EH (cell line): ENCODE results near the gene MGAT4C.
"Not testable (repeated sequence)": the region's sequence is repeated elsewhere in the genome, so short reads cannot be mapped to it uniquely, and the experiment has no call there.

Source experiments
- DNase-seq: peaks from one replicate; pipeline ENCODE4 v3.0.0-alpha.2; 2015; ENCODE audit warnings: low read depth

Gene MGAT4C

DNA sequence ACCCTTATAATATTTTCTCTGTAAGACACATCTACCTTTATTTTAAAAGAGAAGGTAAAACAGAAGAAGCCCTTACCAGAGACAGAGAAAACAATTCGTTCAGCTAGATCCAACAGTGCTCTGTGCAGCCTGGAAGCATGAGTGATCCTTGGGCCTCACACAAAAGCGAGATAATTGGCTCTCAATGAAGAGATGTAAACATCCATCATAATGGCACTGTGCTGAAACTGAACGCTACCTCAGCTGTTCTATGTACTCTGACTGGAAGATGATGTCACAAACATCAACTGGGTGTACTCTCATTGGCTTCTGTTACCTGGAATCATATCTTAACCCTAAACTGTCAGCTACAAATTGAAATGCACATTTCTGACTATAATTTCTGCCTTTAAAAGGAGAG lies at the start of gene MGAT4C:
Gene MGAT4C (minus strand): TSS at position 229 of the 400 bp plus-strand sequence.
- no peak for DNase-seq

DNA sequence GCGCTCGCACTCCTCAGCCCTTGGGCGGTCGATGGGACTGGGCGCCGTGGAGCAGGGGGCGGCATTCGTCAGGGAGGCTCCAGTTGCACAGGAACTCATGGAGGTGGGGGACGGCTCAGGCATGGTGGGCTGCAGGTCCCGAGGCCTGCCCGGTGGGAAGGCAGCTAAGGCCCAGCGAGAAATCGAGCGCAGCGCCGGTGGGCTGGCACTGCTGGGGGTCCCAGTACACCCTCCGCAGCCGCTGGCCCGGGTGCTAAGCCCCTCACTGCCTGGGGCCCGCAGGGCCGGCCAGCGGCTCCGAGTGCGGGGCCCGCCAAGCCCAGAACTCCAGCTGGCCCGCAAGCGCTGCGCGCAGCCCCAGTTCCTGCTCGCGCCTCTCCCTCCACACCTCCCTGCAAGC lies 40.2 kb upstream of the MGAT4C start:
- DNase-seq: not testable (repeated sequence)

DNA sequence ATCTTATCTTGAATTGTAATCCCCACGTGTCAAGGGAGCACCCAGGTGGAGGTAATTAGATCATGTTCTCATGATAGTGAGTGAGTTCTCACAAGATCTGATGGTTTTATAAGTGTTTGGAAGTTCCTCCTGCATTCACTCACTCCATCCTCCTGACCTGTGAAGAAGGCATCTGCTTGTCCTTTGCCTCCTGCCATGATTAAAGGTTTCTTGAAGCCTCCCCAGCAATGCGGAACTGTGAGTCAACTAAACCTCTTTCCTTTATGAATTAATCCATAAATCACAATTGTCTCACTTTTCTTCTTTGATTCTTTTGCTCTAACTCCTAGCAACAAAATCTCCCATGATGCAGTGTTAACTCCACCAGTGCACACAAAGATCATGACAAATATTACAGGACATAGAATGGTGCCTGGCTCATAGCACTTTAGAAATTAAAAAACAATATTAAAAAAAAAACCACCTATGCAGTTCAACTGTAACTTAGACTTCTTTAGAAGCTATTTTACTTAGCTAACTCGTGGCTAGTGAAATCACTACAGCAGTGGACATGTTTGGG lies 37.6 kb upstream of the MGAT4C start:
- no peak for DNase-seq

DNA sequence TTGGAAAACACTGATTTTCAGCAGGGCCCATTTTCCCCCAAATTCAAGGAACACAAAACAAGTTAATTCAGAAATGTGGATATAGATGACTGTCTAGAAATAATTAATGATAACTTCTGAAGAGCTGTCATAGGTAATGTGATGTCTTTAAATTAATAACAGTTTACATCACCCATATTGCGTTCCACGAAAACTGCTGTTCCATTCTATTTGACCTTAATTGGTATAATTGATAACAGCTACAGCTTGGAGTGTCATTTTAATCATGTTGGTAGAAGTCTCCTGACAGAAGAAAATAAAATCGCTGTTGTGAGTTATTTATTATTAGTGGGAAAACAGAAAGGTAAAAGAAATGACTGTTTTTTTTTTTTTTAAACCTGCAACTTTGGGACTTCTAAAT lies 36.3 kb upstream of the MGAT4C start:
- no peak for DNase-seq

DNA sequence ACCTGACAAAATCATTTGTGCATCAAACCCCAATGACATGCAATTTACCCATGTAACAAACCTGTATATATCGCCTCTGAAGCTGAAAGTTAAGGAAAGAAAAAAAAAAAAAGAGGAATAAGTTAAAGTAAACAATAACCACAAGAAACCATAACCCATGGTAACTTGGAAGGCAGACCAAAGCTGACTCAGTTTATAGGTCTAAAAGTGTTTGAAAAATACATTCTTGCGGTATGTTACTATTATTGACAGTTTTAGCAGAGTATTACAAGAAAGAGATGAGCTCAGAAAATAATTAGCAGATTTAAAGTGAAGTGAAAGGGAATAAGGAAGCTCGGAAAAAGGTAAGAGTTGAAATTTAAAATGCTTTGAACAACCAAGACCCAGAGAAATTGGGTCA lies 34.4 kb upstream of the MGAT4C start:
- no peak for DNase-seq

DNA sequence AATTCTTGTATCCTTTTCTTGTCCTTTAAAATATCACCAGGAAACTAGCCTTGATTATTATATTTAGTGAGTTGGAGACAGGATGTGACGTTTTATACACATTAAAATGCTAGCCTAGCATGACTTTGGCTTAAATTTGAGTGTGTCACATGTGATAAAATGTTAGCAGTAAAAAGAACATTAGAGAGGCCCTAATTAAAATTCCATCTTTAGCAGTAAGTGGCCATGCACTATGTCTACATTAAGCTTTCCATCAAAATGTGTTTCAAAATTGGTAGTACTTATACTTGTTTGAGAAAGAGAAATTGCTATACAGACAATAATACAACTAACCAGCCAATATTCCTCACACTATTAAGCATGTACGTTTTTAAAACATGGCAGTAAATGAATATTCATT lies 29.9 kb upstream of the MGAT4C start:
- no peak for DNase-seq

DNA sequence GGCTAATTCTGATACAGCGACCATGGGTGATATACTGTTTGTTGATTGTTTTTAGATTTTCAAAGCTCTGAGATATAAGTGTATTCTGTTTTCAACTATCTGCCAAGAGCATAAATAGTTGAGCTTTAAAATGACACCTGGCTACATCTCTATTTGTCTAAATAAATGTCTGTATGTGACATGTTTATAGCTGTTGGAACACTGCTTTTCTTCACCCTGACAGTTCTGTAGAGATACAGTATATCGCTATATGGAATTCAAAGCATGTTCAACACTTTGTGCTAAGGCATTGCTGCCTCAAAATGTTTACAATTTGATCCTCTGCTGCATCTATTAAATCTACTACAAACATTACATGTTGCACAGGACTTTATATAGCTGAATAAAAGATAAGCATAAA lies 27.4 kb upstream of the MGAT4C start:
- no peak for DNase-seq

DNA sequence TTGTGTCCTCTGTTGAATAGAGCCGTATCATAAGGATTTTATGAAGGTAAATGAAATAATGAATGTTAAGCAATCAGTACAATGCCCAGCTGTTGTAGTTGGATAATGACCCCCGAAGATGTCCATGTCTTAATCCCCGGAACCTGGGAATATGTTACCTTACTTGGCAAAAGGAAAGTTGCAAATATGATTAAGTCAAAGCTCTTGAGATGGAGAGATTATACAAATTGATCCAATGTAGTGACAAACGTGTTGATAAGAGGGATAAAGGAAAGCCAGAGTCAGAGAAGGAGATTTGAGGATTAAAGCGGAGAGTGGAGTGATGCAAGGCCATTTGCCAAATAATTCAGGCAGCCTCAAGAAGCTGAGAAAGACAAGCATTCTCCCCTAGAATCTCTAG lies 19.2 kb upstream of the MGAT4C start:
- no peak for DNase-seq

DNA sequence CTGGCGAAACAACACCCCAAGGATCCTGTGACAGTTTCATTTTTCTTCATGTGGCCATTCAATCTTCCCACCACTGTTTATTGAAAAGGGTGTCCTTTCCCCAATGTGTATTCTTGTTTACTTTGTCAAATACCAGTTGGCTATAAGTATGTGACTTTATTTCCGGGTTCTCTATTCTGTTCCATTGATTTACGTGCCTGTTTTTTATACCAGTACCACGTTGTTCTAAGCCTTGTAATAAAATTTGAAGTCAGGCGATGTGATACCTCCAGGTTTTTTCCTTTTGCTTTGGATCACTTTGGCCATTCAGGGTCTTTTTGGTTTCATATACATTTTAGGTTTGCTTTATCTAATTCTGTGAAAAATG lies 9.1 kb upstream of the MGAT4C start:
- no peak for DNase-seq

DNA sequence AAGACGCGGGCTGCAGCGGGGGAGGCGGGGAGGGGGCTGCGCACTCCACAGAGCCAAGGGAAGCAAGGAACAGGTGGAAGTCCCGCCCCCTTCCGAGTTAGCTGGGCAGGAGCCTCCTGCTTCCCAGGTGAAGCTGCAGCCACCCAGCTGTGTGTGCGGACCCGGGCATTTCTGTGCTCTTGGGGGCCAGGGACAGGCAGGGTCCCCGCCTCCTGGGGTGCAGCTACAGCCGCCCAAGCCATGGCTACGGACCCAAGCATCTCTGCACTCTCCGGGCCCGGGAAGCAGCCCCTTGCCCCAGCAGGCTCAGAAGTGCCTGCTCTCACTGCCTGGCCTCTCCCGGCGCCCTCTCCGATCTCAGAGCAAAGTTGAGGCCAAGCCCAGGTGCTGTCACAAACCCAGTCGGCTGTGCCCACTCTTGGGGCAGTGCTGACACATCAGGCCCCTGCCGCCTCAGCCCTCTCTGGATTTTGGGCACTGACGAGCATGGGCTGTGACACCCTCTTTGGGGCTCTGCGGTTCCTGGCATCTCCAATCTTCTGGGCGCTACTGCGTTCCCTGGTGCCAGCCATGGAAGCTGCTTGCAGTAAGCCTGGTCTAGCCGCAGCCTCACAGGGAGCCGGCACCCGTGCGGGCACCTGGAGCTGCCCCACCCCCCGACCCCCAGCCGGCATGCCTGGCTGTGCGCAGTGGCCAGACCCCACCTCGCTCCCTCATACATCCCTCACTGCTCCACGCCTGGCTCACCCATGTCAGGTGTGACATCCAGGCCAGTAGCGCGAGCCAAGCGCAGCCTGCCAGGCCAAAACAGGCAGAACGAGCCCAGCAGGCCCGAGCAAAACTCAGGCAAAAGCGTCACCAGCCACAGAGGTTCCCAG lies 8.5 kb upstream of the MGAT4C start:
- DNase-seq: no peak

DNA sequence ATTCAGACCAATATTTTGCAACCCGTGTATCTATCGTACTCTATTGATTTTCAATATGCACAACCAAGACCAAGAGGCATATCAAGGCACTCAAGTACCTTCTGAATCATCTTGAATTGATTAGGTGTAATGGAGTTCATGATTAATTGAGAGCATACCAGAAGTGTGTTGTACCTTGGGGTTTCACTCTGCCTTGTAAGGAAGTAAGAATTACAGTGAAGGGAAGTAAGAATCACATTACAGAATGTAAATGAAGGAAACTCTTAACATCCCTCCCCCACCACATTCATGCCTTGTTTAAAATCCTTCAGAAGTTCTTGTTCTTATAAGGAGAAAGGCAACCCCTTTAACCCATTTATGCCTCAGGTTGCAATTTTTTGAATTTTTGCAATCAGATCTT lies 5.4 kb upstream of the MGAT4C start:
- no peak for DNase-seq

DNA sequence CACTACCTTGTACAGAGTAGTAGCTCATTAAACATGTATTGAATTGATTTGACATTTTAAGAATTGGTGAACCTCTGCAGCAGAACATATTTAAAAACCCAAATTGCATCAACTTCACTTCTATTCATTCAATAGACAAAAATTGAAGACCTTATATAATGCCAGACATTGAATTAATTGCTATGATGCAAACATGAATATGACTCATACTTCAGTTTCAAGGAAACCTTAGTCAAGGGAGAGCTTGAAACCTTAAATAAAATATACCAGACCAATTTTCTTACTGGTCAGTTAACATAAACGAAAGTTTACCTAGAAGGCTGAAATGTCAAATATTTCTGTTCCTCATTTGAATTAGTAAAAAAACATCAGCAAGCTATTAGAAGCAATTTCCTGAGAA lies 5.0 kb upstream of the MGAT4C start:
- no peak for DNase-seq

DNA sequence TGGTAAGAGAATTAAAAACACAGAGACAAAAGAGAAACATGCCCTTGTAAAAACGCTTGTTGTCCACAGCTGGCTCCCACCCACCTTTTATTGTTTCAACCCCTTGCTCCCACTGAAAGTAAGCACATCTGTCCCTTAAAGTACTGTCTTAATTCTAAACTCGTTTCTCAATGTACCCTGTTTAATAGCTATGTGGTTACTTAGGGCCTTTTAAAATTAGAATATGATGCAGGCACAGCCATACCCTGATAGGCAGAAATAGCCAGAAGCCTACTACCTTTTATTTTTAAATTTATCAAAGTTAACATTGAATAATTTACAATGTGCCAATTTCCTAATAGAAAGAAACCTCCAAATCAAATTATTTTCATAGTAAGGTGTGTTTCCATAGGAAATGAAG lies 4.0 kb upstream of the MGAT4C start:
- no peak for DNase-seq

DNA sequence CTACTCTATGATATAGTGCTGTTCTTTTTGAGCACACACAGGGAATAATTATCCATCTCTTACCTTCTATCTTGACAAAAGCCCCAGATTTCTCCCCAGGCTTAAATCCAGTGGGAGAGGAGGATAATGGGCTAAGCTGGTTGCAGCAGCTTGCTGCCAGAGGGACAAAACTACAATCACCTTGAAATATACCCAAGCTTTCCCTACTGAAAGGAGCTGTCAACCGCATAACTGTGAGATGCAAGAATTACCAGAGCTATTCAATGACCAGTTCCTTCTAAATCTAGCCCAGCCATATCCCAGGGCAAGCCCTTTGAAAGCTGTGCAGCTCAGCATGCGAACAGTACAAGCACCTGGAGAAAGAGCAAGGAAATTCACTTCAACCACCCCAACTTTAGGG lies 943 bp upstream of the MGAT4C start:
- no peak for DNase-seq

DNA sequence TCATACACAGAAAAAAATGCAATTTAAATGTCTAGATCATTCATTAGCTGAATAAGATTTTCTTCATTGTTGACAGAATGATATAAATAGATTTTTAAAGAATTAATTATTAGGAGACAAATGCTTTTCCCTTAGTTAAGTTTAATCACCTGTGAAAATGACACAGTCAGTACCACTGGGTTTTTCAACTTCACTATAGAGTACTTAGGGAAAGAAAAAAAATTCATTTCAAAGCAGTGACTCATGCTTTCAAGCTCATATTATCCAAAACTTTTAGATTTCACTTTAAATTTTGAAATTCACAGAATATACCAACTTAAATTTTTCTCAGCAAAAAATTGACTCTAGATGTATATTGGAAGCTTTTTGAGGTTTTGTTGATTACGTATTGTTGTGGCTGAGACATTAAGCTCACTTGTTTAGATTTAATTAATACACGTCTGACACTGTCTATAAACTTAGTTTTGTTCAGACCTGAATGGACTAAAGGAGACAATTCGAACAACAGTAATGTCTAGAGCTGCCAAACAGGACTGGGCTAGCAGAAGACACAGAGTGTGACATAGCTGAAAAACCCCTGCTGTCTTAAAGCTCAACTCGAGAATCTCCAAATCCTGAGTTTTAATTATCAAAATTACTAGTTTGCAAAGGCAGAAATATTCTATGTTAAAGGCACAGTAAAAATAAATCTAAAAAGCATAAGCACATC lies 1.6 kb downstream of the MGAT4C start:
- DNase-seq: no peak

DNA sequence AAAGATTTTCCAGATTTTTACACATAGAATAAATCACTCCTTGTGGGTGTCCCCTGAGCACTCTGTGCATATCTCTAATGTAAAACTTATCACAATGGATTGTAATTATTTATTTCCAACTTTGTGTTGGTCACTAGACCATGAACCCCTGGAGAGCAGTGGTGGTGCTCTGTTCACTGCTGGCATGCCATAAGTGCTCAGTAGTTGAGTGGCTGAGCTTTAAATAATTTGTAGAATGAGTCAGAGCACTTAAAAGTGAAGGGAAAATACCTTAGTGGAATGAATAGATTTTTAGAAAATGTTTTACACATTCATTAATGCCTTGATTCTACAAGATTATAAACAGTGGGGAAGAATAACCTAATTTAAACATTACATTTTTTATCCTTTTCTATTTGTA lies 6.3 kb downstream of the MGAT4C start:
- DNase-seq: no peak

DNA sequence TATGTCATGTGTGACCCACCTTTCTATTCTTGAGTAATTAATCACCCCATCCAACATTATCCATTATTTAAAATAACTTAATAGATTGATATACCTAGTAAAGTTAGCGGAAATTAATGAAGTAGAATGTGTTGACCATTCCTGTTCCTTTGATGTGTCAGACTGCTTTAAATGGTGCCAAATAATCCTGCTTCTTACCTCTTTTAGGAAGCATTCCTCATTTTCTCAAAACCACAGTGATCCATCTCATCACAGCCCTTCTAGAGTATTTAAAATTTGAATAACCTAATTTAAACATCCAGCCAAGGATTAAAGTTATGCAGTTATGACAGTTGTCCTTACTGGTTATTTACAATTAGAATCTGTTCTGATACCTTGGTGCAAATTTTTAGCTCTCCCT lies 6.9 kb downstream of the MGAT4C start:
- DNase-seq: no peak

DNA sequence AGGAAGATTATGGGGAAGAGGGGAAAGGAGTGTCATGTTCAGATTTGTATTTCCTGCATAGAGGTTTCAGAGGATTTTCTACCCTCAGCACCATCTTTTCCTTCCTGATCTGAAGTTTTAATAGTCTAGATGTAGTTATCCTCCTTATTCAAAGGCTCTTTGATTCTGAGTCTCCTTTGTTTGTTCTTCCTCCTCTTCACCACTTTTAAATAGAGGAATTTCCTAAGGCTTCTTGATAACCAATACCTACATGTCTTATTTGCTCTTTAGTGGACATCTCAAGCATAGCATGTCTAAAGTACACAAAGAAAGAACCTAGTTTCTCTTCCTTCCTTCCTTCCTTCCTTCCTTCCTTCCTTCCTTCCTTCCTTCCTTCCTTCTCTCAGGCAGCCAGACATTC lies 8.3 kb downstream of the MGAT4C start:
- DNase-seq: no peak

DNA sequence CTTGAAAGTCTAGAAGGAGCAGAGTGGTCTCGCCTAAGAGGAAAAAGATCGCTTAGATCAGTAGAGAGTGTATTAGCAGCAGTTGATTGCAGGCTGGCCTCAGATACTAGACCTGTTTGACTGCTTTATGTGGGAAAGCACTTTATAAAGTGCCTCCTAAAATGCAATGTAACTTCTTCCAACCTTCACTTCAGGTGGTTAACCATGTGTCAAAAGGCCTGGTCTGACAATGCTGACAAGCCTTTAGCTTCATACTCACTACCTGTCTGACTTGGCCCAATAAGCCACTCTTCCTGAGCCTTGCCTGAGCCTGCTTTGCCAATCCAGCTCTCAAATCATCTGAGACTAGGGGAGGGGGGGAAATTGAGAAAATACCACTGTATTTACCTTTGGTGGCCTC lies 14.6 kb downstream of the MGAT4C start:
- no peak for DNase-seq

DNA sequence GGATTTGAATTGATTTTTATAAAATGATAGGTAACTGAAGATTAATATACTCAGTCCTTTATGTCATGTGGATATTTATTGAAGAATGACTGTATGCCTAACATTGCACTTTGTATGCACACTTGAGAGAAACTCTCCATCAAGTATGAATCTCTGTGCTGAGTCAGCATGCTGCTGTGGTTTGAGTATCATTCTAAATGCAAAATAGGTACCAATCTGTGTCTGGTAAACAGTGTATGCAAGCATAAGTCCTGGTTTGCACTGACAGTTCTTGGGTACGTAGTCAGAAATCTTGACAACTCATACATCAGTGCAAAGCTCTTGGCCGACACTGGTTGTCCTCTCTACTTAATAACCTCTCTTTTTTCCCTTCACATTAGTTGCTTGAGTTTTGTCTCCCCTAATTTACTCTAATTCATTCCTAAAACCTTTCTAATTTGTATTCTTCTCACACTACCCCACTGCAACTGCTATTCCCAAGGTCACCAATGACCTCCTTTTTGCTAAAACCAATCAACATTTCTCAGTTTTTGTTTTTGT lies 21.8 kb downstream of the MGAT4C start:
- DNase-seq: no peak

DNA sequence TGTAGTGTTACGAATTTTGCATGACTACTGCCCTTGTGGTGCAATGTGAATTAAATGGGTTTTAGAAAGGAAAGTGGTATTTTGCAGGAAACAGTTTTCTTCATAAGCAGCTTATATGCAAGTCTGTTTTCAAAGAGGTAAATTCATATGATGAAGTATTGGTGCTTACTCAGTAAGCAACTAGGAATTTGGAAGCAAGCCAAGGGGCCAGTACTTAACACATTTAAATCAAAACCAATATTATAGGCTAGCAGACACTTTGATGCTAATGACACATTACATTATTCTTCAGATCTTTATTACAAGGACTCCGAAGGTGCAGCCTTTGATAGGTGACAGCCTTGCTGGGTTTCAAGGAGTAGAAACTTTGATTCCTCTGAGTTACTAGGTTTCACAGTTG lies 23.1 kb downstream of the MGAT4C start:
- DNase-seq: no peak

DNA sequence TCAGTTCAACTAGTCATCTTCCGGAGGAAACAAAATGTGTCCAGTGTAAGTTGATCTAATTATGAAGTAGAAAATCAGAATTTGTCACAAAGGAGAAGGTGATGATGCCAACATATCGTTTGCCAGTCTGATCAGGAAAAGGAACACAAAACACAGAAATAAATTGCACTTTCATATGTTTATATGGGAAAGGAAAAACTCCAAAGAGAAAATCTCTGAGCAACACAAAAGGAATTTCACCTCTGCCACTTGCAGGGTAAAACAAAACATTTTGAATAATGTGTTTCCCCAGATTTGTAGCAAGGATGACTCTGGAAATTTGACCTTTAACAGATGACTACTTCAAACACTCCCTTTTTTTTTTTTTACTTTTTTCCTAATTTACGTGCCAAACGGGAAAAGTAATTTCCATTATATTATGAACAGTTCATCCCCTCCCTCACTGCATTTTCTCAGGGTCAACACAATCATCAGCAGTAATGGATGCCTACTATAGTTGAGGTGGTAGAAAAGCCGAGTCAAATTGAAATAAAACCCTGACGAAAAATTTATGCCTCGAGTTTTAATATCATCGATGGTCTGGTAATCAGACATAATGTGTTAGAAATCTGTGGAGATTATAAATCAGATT lies 25.6 kb downstream of the MGAT4C start:
- DNase-seq: no peak

DNA sequence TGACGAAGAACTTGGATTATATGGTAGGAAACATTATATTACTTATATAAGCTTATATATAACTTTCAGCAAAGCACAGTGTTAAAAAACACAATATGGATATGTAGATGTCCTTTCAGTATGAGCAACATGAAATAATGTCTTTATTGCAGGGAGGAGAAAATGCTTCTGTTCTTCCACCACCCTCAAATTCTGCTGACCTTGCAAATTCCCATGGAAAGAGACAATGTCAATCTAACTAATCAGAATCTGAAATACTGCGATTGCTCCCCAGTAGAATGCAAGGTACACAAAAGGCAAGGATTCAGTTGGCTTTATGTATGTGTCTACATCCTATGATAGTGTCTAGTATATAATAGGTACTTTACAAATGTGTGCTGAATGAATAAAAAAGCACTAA lies 26.4 kb downstream of the MGAT4C start:
- DNase-seq: no peak
